ENCODE measurements around the gene CYLC2.

The CYLC2 gene, protein sequence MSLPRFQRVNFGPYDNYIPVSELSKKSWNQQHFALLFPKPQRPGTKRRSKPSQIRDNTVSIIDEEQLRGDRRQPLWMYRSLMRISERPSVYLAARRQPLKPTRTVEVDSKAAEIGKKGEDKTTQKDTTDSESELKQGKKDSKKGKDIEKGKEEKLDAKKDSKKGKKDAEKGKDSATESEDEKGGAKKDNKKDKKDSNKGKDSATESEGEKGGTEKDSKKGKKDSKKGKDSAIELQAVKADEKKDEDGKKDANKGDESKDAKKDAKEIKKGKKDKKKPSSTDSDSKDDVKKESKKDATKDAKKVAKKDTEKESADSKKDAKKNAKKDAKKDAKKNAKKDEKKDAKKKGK
- 0 reads per million in 2 donors for total RNA-seq

DNA sequence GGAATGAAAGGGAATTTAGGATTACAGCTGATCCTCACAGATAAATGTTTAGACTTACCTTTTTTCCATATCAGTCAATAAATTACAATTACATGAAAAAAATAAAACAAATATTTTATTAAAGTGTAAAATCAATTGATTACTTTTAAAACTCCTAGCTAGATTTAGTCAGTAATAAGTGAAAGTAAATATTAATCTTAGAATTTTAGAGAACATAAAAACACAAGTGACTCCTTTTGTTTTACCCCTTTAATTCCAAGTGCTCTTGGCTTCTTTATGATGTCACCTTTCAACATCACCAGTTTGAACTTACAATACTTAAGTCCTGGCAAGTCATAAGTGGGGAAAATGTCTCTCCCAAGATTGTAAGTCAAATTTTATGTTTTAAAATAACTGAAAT lies at the start of gene CYLC2:
CYLC2 (plus strand) TSS at position 301 of the 400 bp plus-strand sequence; CDS start at position 349, 48 bp downstream.
- DNase-seq: no peak

DNA sequence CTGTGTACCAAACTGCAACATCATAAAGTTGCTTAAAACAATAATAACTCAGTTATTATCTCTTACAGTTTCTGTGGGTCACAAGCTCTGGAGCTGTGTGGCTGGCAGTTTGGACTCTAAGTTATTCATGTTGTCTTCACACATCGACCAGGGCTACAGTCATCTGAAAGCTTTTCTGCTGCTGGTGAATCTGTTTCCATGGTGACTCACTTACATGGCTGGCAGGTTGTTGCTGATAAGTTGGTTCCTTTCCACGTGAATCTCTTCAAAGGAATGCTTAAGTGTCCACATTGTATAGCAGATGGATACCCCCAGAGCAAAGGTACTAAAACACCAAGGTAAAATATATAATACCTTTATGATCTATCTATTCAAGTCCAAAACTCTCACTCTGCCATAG lies 44.8 kb upstream of the CYLC2 start:
- DNase-seq: no peak

DNA sequence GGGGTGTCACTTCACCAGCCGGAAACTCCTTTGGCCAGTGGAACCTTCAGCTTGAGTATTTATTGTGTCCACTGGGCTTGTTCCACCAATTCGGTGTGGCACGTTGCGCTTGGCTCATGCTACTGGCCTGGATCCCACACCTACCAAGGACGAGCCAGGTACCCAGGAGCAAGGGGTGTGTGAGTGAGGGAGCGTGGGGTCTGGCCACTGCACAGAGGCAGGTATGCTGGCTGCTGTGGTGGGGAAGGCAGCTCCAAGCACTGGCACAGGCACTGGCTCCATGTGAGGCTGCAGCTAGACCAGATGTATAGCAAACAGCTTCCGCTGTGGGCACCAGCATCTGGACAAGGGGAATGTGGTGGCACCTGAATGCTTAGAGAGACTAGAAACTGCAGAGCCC lies 28.1 kb upstream of the CYLC2 start:
- no peak for DNase-seq

DNA sequence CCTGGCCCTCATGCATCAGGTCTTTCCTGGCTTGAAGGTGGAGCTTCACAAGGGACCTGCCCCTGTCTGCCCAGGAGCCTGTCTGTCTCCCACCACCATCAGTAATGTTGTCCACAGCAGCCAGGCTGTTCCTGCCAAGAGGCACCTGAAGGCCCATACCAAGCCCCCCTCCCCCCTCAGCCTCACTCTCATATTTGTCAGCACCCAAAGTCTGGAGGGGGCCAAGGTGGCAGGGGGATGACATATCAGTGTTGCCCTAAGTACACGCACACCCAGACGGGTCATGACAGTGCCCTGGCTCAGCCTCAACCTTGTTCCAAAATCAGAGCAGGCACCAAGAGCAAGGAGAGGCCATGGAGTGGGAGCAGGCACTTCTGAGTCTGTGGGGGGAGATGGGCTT lies 27.2 kb upstream of the CYLC2 start:
- DNase-seq: no peak

DNA sequence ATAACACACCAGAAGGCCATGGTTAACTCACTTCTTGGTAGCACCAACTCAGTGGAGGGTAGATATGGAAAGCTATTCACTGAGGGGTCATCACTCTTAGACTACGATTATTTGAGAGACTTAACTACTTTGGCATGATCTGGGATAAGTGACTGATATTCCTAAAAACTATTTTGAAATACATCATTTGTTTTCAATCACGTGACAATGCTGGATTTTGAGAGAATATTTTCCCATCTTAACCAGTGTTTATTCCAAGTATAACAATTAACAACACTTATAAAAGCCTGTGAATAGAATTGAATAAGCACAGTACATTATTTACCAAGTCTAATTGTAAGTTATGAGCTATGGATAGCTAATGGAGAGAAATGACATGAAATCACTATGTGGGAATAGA lies 22.4 kb upstream of the CYLC2 start:
- no peak for DNase-seq

- no peak for DNase-seq
Measured at GRCh38 chr9:102974530-102974929, 20.6 kb upstream of the CYLC2 start.

DNA sequence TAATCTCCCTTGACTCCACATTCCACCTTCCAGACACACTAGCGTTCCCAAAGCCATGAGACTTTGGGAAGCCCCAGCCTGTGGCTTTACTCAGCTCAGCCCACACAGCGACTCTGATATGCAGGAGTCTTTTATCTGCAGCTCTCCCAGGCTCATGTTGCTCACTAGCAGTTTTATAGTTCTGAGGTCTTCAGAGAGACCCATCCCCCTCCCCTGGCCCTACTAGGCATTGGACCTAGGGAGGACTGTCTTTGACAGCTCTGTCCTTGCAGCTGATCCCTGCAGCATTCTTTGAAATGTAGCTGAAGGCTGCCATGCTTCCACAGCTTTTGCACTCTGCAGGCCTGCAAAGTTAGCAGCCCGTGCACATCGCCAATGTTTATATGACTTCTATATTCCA lies 19.9 kb upstream of the CYLC2 start:
- no peak for DNase-seq

DNA sequence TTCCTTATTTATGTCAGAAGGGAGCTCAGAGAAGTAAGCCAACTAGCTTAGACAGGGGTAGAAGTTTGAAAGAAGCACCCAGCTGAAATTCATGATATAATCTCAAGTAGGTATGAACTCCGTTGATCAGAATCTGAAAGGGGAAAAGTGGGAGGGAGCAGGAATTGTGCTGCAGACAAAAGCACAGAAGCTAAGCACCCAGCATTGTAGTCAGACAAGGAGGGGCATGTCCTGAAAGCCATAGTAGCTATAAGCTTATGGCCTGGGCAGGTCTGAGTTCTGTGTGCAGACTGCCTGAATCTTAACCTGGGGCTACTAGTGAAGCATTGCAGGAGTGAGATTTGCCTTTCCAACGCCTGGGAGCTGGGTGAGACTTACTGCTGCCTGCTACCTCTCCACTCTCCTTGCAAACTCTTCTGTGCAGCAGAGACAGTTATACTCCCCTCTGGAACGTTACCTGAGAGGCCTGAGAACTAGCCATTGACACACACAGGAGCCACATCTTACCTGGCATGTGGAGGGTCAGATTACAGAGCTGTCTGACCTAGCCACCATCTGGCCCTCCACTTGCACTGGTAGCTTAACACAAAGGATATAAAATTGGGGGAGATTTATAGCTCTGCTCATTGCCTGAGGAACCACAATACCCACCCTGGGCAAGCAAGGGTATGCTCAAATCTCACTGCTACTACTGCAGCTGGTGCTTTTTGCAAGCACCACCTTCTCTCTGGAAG lies 9.8 kb upstream of the CYLC2 start:
- DNase-seq: no peak

DNA sequence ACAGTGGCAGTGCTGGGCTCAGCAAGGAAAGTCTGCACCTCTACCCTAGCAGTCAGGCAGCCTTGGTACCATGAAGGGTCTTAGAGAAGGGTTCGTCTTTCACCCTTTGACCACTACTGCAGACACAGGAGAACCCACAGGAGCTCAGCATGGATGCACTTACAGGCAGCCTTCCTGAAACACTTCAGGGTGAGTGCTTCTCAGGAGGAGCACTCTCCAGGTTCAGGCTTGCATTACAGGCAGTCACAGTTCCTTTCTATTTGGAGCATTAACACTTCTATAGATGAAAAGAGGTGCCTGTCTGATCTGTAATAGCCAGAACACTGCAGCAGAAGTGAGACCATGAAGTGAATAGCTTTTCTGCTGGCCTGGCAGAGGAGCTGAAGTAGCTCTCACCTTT lies 8.7 kb upstream of the CYLC2 start:
- DNase-seq: no peak

DNA sequence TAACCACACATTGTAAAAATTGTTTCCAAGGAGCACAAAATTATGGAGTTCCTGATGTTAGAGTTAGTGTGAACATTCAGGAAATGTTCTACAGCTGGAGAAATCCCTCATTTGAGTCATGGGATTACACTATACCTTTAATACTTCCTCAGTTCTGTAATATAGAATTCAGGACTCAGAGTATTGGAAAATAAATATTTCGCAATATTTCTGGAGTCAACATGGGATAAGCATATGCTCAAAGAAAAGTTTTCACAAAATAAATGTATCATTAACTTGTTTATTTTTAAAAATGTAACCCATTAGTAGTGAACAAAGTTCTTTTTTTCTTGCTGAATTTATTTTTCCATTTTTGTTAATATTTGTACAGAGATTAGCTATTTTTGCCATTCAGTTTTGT lies 8.6 kb downstream of the CYLC2 start:
- DNase-seq: no peak

DNA sequence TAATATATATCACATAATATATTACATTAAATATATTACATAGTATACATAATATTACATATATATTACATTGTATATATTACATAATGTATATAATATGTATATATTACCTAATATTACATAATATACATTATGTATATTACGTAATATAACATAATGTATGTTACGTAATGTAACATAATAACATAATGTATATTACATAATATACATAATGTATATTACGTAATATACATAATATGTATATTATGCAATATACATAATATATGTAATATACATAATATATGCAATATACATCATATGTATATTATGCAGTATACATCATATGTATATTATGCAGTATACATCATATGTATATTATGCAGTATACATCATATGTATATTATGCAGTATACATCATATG lies 19.1 kb downstream of the CYLC2 start:
- no peak for DNase-seq

- no peak for DNase-seq
Measured at GRCh38 chr9:103025796-103026195, 30.7 kb downstream of the CYLC2 start.

DNA sequence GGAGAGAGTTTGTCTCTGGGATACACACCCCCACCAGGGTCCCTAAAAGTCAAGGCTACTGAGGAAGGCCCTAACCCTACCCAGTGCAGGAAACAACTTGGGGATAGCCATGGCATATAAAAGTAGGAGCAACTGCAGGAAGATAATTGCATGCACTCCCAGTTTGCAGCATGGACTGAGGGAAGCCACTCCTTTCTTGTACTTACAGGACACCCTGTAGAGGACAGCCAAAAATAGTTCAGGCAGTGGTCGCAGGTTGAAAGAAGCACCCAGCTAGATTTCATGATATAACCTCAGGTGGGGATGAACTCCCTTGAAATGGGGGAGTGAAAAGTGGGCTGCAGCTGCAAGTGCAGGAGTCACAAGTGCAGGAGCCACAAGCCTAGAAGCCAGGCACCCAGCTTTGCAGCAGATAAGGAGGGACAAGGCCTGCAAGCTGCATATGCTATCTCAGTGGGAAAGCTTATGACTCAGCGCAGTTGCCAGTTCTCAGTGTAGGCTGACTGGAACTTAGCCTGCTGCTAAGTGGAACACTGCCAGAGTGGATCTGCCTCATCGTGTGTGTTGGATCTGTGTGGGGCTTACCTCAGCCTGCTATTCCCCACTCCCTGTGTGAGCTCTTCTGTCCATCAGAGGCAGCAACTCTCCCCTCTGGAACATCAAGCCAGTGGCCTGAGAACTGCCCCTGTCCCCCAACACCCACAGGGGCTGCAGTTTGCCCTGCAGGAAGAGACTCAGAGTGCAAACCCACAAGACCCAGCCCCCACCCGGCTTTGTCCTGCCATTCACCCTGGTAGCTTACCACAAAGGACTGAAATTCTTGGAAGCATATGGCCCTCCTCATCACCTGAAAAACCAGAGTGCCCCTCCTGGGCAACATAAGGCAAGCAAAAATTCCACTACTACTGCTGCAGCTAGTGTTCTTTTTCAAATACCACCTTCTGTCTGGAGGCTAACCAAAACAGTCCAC lies 42.7 kb downstream of the CYLC2 start:
- no peak for DNase-seq

- DNase-seq: no peak
Measured at GRCh38 chr9:103041961-103042360, 46.8 kb downstream of the CYLC2 start.
